K562 (cell line): ENCODE data around the gene GSTM2. TPM values are rescaled to one million over a fixed set of nuclear protein-coding genes. Genes with fewer than 3 reads are reported as not detected.

Experiments used
- C11orf30 ChIP-seq: fragments of 450-650 bp; IDR thresholded peaks from 2 replicates; pipeline ENCODE4 v1.6.1; 2016; ENCODE audit warnings: low read depth, mild to moderate bottlenecking
- PPARD ChIP-seq: fragments of 250-450 bp; sonication (Bioruptor Pico); IDR thresholded peaks from 2 replicates; pipeline ENCODE4 v1.8.0; 2022; ENCODE audit warnings: inconsistent platforms, mild to moderate bottlenecking, moderate library complexity
- YY1 ChIP-seq, 3 experiments: IDR thresholded peaks; 2 replicates each; pipeline ENCODE4 v1.6.1; 2011; ENCODE audit warnings: low read length in 2 of 3, mild to moderate bottlenecking in 2 of 3, moderate library complexity in 2 of 3, borderline replicate concordance in 1 of 3, control low read depth in 1 of 3, low read depth in 1 of 3; ENCODE audit not compliant: insufficient read depth in 3 of 3, insufficient replicate concordance in 2 of 3, control insufficient read depth in 1 of 3, insufficient read length in 1 of 3; ENCODE audit errors: extremely low read depth in 1 of 3
- ZFP36 ChIP-seq: fragments of 150-350 bp; IDR thresholded peaks from 2 replicates; pipeline ENCODE4 v1.6.1; 2018; ENCODE audit warnings: low read length, low read depth; ENCODE audit not compliant: partially characterized antibody
- ZNF184 ChIP-seq: sonication (generic); formaldehyde crosslinking; IDR thresholded peaks from 2 replicates; pipeline ENCODE4 v1.5.0; 2020; ENCODE audit warnings: missing genetic modification reagents
- ZNF24 ChIP-seq: fragments of 450-650 bp; IDR thresholded peaks from 2 replicates; pipeline ENCODE4 v1.6.1; 2016
- polyA plus RNA-seq, 8 experiments: library from polyadenylated mRNA; depleted of rRNA in 4 of 8; stranded (reverse) in 5 of 8; unstranded in 3 of 8; fragments of >200 nt; fragmentation: Nextera tagmentation in 2 of 8; fragmentation: Illumina TruSeq in 1 of 8; extraction: Ambion mirVana in 2 of 8; extraction: Trizol in 1 of 8; gene quantifications; 2 replicates each; pipeline versions ENCODE4 v1.2.1 to v1.2.3, GENCODE V29; 2011 to 2014; ENCODE audit warnings: inconsistent platforms in 1 of 8, missing spikeins in 1 of 8
- total RNA-seq, 7 experiments: library from RNA; depleted of rRNA in 6 of 7; stranded (reverse); fragments of >200 nt in 6 of 7; fragmentation: Illumina TruSeq in 2 of 7; extraction: Trizol in 2 of 7; gene quantifications; 2 replicates each; pipeline versions ENCODE4 v1.2.1 to v1.2.3, GENCODE V29; 2011 to 2021; ENCODE audit warnings: low replicate concordance in 1 of 7
- TF ChIP-seq, protein P1 (sequence below): IDR thresholded peaks from 2 replicates; pipeline ENCODE4 v1.6.1; 2011; ENCODE audit warnings: borderline replicate concordance, low read depth, mild to moderate bottlenecking, moderate library complexity, low read length; ENCODE audit not compliant: insufficient read depth, poor library complexity, severe bottlenecking
- TF ChIP-seq, protein P2 (sequence below), 2 experiments: fragments of 450-650 bp in 1 of 2; sonication (generic) in 1 of 2; formaldehyde crosslinking in 1 of 2; IDR thresholded peaks; 2 replicates each; pipeline versions ENCODE4 v1.7.1 to v1.9.0; 2016 to 2022; ENCODE audit warnings: inconsistent platforms in 1 of 2, mild to moderate bottlenecking in 1 of 2, missing genetic modification reagents in 1 of 2
- TF ChIP-seq, protein P3 (sequence below): fragments of 250-450 bp; sonication (Bioruptor Pico); IDR thresholded peaks from 2 replicates; pipeline ENCODE4 v1.8.0; 2021; ENCODE audit warnings: borderline replicate concordance, mild to moderate bottlenecking, moderate library complexity; ENCODE audit not compliant: poor library complexity, severe bottlenecking

The GSTM2 gene
- total and polyA plus RNA-seq, 9 of the 15 experiments (the other 6 are each of a cell fraction or from before 2014, with no cell fraction given) = 1.6 to 15.1 (median 6.8) TPM

DNA sequence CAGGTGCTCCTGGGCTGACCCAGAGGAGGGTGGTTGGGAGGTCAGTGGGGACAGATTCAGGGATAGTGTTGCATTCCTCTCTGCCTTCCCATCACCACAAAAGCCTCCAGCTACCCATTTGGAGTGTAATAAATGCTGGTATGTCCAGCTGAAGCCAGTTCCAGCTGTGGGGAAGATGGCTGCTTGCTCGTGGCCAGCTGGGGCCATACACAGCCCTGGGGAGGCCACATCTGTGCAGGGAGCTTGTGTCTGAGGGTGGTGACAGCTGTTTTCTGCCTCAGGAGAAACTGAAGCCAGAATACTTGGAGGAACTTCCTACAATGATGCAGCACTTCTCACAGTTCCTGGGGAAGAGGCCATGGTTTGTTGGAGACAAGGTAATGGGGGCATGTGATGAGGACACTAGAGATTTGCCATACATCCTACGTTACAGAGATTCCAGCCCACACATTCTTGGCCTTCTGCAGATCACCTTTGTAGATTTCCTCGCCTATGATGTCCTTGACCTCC is 9.3 kb upstream of the GSTM2 start (continued):
- TF ChIP-seq ZNF184 (CRISPR knock-in tag) (no peak), PPARD (CRISPR knock-in tag) (no peak), YY1 (IDR thresholded peaks at IDR 0.05; ENCODE audit: borderline replicate concordance in 1 of 3, control insufficient read depth in 1 of 3, extremely low read depth in 1 of 3, insufficient read depth in 3 of 3, insufficient read length in 1 of 3, insufficient replicate concordance in 2 of 3, low read depth in 1 of 3, low read length in 2 of 3) (peak in 1 of 3 experiments; percentile 39), C11orf30 (peak; percentile 59; the same call in 1 of the 2 replicates), ZNF24 (no peak), ZFP36 (no peak)
- TF ChIP-seq, protein P1, sequence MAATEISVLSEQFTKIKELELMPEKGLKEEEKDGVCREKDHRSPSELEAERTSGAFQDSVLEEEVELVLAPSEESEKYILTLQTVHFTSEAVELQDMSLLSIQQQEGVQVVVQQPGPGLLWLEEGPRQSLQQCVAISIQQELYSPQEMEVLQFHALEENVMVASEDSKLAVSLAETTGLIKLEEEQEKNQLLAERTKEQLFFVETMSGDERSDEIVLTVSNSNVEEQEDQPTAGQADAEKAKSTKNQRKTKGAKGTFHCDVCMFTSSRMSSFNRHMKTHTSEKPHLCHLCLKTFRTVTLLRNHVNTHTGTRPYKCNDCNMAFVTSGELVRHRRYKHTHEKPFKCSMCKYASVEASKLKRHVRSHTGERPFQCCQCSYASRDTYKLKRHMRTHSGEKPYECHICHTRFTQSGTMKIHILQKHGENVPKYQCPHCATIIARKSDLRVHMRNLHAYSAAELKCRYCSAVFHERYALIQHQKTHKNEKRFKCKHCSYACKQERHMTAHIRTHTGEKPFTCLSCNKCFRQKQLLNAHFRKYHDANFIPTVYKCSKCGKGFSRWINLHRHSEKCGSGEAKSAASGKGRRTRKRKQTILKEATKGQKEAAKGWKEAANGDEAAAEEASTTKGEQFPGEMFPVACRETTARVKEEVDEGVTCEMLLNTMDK = no peak
- TF ChIP-seq, protein P2, sequence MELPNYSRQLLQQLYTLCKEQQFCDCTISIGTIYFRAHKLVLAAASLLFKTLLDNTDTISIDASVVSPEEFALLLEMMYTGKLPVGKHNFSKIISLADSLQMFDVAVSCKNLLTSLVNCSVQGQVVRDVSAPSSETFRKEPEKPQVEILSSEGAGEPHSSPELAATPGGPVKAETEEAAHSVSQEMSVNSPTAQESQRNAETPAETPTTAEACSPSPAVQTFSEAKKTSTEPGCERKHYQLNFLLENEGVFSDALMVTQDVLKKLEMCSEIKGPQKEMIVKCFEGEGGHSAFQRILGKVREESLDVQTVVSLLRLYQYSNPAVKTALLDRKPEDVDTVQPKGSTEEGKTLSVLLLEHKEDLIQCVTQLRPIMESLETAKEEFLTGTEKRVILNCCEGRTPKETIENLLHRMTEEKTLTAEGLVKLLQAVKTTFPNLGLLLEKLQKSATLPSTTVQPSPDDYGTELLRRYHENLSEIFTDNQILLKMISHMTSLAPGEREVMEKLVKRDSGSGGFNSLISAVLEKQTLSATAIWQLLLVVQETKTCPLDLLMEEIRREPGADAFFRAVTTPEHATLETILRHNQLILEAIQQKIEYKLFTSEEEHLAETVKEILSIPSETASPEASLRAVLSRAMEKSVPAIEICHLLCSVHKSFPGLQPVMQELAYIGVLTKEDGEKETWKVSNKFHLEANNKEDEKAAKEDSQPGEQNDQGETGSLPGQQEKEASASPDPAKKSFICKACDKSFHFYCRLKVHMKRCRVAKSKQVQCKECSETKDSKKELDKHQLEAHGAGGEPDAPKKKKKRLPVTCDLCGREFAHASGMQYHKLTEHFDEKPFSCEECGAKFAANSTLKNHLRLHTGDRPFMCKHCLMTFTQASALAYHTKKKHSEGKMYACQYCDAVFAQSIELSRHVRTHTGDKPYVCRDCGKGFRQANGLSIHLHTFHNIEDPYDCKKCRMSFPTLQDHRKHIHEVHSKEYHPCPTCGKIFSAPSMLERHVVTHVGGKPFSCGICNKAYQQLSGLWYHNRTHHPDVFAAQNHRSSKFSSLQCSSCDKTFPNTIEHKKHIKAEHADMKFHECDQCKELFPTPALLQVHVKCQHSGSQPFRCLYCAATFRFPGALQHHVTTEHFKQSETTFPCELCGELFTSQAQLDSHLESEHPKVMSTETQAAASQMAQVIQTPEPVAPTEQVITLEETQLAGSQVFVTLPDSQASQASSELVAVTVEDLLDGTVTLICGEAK (IDR thresholded peaks at IDR 0.05) = no peak
- TF ChIP-seq, protein P2 (CRISPR knock-in tag; IDR thresholded peaks at IDR 0.05) = no peak
- TF ChIP-seq, protein P3, sequence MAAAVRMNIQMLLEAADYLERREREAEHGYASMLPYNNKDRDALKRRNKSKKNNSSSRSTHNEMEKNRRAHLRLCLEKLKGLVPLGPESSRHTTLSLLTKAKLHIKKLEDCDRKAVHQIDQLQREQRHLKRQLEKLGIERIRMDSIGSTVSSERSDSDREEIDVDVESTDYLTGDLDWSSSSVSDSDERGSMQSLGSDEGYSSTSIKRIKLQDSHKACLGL (CRISPR knock-in tag) = no peak
